Stimulated activated CD4-positive, alpha-beta T cell treated with anti-CD3 and anti-CD28 coated beads, Interleukin-2, amount 100 ng/mL, for 4 hours (primary cell): ENCODE results near the gene AP1AR.
"Not testable (repeated sequence)": the region's sequence is repeated elsewhere in the genome, so short reads cannot be mapped to it uniquely, and the experiment has no call there.

Source experiments
- DNase-seq: peaks from one replicate; pipeline ENCODE4 v3.0.0-alpha.2; 2020; ENCODE audit warnings: low read depth

AP1AR gene

GRCh38 chr4:112231779-112232713 is at the start of gene AP1AR:
Gene AP1AR (plus strand): TSS chr4:112231787. CDS start chr4:112232092, 305 bp downstream.
- peak; percentile 61 for DNase-seq

- DNase-seq: no peak
These were observed 49.0 kb upstream of the AP1AR start for GRCh38 chr4:112182604-112183003.

- no peak for DNase-seq
These were observed 48.3 kb upstream of the AP1AR start for GRCh38 chr4:112183252-112183651.

GRCh38 chr4:112184438-112184837 is 47.1 kb upstream of the AP1AR start:
- no peak for DNase-seq

GRCh38 chr4:112185334-112185733 is 46.3 kb upstream of the AP1AR start:
- no peak for DNase-seq

GRCh38 chr4:112185740-112186670 is 45.6 kb upstream of the AP1AR start:
- no peak for DNase-seq

GRCh38 chr4:112189754-112190153 is 41.8 kb upstream of the AP1AR start:
- DNase-seq: no peak

GRCh38 chr4:112190684-112191083 is 40.9 kb upstream of the AP1AR start:
- DNase-seq: no peak

- DNase-seq: no peak
These were observed 35.1 kb upstream of the AP1AR start for GRCh38 chr4:112196461-112196860.

- no peak for DNase-seq
These were observed 32.5 kb upstream of the AP1AR start for GRCh38 chr4:112199041-112199440.

- DNase-seq: no peak
These were observed 29.6 kb upstream of the AP1AR start for GRCh38 chr4:112201915-112202505.

GRCh38 chr4:112203593-112203992 is 28.0 kb upstream of the AP1AR start:
- no peak for DNase-seq

GRCh38 chr4:112206431-112206830 is 25.2 kb upstream of the AP1AR start:
- DNase-seq: no peak

GRCh38 chr4:112208137-112209095 is 23.2 kb upstream of the AP1AR start:
- not testable (repeated sequence) for DNase-seq

GRCh38 chr4:112210777-112211176 is 20.8 kb upstream of the AP1AR start:
- no peak for DNase-seq

- DNase-seq: no peak
These were observed 18.5 kb upstream of the AP1AR start for GRCh38 chr4:112213091-112213490.

- DNase-seq: no peak
These were observed 17.7 kb upstream of the AP1AR start for GRCh38 chr4:112213856-112214255.

- DNase-seq: no peak
These were observed 17.0 kb upstream of the AP1AR start for GRCh38 chr4:112214390-112215264.

GRCh38 chr4:112219826-112220366 is 11.7 kb upstream of the AP1AR start:
- DNase-seq: no peak
